Measurements from ENCODE around the gene OLFM2. TPM values are rescaled to one million over a fixed set of nuclear protein-coding genes. Genes with fewer than 3 reads are reported as not detected.

The OLFM2 gene
- polyA plus RNA-seq, 1 donor from 2014 or later, result 68.6 TPM

- Histone ChIP-seq H3K9ac (ENCODE audit: low read length) (peak overlapping the region; percentile 11), H3K9me2 (ENCODE audit: insufficient read depth, low read length) (no peaks in the 10 kb centered on the region), H3K79me2 (replicated peaks; ENCODE audit: insufficient read depth, low read length) (no peaks in the 10 kb centered on the region), H3K4me3 (ENCODE audit: low read length) (no peak overlapping the region), H3K27ac (ENCODE audit: low read length) (peak overlapping the region; percentile 55), H3K9me3 (ENCODE audit: low read length) (no peaks in the 10 kb centered on the region), H3K4me2 (ENCODE audit: low read length) (no peak overlapping the region), H4K20me1 (ENCODE audit: insufficient read depth) (no peaks in the 10 kb centered on the region), H2AFZ (ENCODE audit: low read depth, low read length) (no peak overlapping the region), H3K27me3 (ENCODE audit: insufficient read depth, low read depth, low read length) (no peaks in the 10 kb centered on the region), H3K36me3 (ENCODE audit: insufficient read depth, low read length) (no peaks in the 10 kb centered on the region), H3F3A (ENCODE audit: insufficient read depth, low read length, poor library complexity, severe bottlenecking) (no peaks in the 10 kb centered on the region)
- TF ChIP-seq POLR2AphosphoS5 (IDR thresholded peaks at IDR 0.05) (peak; percentile 68), RAD21 (conservative IDR thresholded peaks at IDR 0.05) (no peak), EP300 (conservative IDR thresholded peaks at IDR 0.05; ENCODE audit: poor library complexity, severe bottlenecking) (peak; percentile 86)
Measured at GRCh38 chr19:9871626-9872338, 64.5 kb downstream of the OLFM2 start.

- Histone ChIP-seq H3K4me2 (ENCODE audit: low read length) (no peak overlapping the region), H3K9me2 (ENCODE audit: insufficient read depth, low read length) (no peaks in the 10 kb centered on the region), H3F3A (ENCODE audit: insufficient read depth, low read length, poor library complexity, severe bottlenecking) (no peaks in the 10 kb centered on the region), H3K79me2 (replicated peaks; ENCODE audit: insufficient read depth, low read length) (no peaks in the 10 kb centered on the region), H3K9me3 (ENCODE audit: low read length) (no peaks in the 10 kb centered on the region), H3K4me3 (ENCODE audit: low read length) (no peak overlapping the region), H3K27me3 (ENCODE audit: insufficient read depth, low read depth, low read length) (no peaks in the 10 kb centered on the region), H3K36me3 (ENCODE audit: insufficient read depth, low read length) (no peaks in the 10 kb centered on the region), H4K20me1 (ENCODE audit: insufficient read depth) (no peaks in the 10 kb centered on the region), H2AFZ (ENCODE audit: low read depth, low read length) (no peak overlapping the region), H3K9ac (ENCODE audit: low read length) (no peak overlapping the region), H3K27ac (ENCODE audit: low read length) (no peak overlapping the region)
- TF ChIP-seq CTCF (IDR thresholded peaks at IDR 0.05; ENCODE audit: poor library complexity, severe bottlenecking), result no peak
Measured at GRCh38 chr19:9868983-9869617, 67.2 kb downstream of the OLFM2 start.

- H3K9me2 ChIP-seq (ENCODE audit: insufficient read depth, low read length), result no peaks in the 10 kb centered on the region
- no peaks in the 10 kb centered on the region for H3K79me2 ChIP-seq (replicated peaks; ENCODE audit: insufficient read depth, low read length)
- H3K27me3 ChIP-seq (ENCODE audit: insufficient read depth, low read depth, low read length), result no peaks in the 10 kb centered on the region
- H3K4me2 ChIP-seq (ENCODE audit: low read length), result no peak overlapping the region
- H4K20me1 ChIP-seq (ENCODE audit: insufficient read depth), result no peaks in the 10 kb centered on the region
- H3K36me3 ChIP-seq (ENCODE audit: insufficient read depth, low read length), result no peaks in the 10 kb centered on the region
- no peaks in the 10 kb centered on the region for H3F3A ChIP-seq (ENCODE audit: insufficient read depth, low read length, poor library complexity, severe bottlenecking)
- TF ChIP-seq RAD21 (conservative IDR thresholded peaks at IDR 0.05) (no peak), EZH2 (IDR thresholded peaks at IDR 0.05; ENCODE audit: borderline replicate concordance, insufficient read depth, low read length, poor library complexity, severe bottlenecking) (no peak), MXI1 (conservative IDR thresholded peaks at IDR 0.05; ENCODE audit: poor library complexity, severe bottlenecking) (no peak), SMC3 (conservative IDR thresholded peaks at IDR 0.05; ENCODE audit: poor library complexity) (no peak), TAF1 (IDR thresholded peaks at IDR 0.05; ENCODE audit: low read depth) (no peak), EP300 (conservative IDR thresholded peaks at IDR 0.05; ENCODE audit: poor library complexity, severe bottlenecking) (no peak)
- H2AFZ ChIP-seq (ENCODE audit: low read depth, low read length), result no peak overlapping the region
- peak overlapping the region; percentile 24 for H3K27ac ChIP-seq (ENCODE audit: low read length)
- H3K9me3 ChIP-seq (ENCODE audit: low read length), result no peaks in the 10 kb centered on the region
- H3K4me3 ChIP-seq (ENCODE audit: low read length), result no peak overlapping the region
- no peak overlapping the region for H3K9ac ChIP-seq (ENCODE audit: low read length)
Measured at GRCh38 chr19:9865732-9866501, 70.4 kb downstream of the OLFM2 start.
